Measurements from ENCODE around the gene LEF1.

The LEF1 gene

DNA sequence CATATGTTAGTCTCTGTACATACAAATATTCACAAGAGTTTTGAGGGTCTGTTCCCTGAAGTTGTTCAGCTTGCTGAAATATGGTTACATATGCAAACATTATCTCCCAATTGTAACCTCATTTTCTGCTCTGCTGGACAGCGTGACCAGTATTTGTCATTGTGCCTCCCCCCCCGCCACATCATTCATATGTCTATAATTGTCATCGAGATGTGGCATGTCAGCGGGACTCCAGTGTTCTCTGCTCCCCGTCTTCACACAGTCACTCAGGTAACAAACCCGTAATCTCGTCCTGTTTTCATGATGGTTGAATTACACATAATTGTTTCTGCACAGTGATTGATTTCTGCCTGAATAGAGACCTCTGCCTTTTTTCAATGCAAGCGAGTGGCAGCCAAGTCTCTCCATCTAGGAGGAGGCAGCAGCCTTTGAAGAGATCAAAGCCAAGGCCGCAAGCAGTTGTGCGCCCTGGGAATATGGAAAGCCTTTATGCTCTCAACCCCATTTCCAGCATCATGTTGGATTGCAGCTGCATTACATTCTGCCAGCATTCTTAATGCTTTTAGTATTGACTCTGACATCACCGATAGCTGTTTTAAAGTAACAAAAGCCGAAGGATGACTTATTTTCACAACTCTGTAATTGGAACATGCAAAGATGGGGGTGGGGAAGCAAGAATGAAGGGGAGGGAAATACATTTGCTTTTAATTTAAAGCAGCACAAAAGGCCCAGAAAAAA, 27.4 kb downstream of the LEF1 start:
- in situ Hi-C loops (cut with MboI; ENCODE audit: low sequenced_read_pairs, unreplicated experiment) = no loop called here
- TF ChIP-seq, protein P1, sequence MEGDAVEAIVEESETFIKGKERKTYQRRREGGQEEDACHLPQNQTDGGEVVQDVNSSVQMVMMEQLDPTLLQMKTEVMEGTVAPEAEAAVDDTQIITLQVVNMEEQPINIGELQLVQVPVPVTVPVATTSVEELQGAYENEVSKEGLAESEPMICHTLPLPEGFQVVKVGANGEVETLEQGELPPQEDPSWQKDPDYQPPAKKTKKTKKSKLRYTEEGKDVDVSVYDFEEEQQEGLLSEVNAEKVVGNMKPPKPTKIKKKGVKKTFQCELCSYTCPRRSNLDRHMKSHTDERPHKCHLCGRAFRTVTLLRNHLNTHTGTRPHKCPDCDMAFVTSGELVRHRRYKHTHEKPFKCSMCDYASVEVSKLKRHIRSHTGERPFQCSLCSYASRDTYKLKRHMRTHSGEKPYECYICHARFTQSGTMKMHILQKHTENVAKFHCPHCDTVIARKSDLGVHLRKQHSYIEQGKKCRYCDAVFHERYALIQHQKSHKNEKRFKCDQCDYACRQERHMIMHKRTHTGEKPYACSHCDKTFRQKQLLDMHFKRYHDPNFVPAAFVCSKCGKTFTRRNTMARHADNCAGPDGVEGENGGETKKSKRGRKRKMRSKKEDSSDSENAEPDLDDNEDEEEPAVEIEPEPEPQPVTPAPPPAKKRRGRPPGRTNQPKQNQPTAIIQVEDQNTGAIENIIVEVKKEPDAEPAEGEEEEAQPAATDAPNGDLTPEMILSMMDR (IDR thresholded peaks at IDR 0.05; ENCODE audit: borderline replicate concordance, control extremely low read depth, extremely low read depth, insufficient read depth, missing control alignments) = no peak
- peak; percentile 26 for DNase-seq (ENCODE audit: low spot score)

DNA sequence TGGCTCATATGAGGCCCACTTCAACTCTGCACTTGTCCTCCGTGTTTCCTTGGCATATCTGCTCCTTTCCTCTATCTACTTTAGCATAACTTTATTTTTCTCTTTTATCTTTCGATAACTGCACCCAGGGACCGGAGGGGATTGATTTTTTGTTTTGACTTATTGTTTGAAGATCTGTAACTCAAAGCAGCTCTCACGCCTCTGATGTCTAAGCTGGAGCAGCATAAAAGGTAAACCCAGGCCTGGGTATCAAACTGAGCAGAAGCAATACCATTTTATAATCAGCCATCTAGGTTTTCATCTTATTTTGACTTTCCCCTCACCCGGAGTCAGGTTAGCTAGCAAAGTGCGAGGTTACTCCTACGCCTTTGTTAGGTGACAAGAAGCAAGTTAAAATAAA, 28.4 kb downstream of the LEF1 start:
- in situ Hi-C loops (cut with MboI; ENCODE audit: low sequenced_read_pairs, unreplicated experiment) = no loop called here
- TF ChIP-seq, protein P1 (IDR thresholded peaks at IDR 0.05; ENCODE audit: borderline replicate concordance, control extremely low read depth, extremely low read depth, insufficient read depth, missing control alignments) = no peak

DNA sequence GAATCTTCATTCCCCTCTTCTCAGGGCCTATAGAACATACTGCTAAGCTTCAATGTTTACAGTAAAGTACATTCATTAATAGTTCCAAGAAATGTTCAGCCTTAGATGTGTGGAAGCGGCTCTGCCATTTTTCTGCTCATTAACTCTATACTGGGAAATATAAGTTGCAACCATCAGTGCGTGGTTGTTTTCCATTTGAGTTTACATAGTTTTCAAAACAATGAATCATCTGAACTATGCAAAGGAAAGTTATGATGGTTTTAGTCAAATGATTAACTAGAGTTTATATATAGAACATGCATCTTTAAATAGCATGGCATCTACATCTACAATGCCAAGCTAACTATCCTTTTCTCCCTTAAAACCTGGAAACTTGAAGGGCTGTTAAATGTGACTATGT, 29.6 kb downstream of the LEF1 start:
- in situ Hi-C loops (cut with MboI; ENCODE audit: low sequenced_read_pairs, unreplicated experiment) = no loop called here
- TF ChIP-seq, protein P1 (IDR thresholded peaks at IDR 0.05; ENCODE audit: borderline replicate concordance, control extremely low read depth, extremely low read depth, insufficient read depth, missing control alignments) = no peak
- no peak for DNase-seq (ENCODE audit: low spot score)

More for the DNA sequence above, 28.4 kb downstream of the LEF1 start:
- DNase-seq (ENCODE audit: low spot score) = no peak

DNA sequence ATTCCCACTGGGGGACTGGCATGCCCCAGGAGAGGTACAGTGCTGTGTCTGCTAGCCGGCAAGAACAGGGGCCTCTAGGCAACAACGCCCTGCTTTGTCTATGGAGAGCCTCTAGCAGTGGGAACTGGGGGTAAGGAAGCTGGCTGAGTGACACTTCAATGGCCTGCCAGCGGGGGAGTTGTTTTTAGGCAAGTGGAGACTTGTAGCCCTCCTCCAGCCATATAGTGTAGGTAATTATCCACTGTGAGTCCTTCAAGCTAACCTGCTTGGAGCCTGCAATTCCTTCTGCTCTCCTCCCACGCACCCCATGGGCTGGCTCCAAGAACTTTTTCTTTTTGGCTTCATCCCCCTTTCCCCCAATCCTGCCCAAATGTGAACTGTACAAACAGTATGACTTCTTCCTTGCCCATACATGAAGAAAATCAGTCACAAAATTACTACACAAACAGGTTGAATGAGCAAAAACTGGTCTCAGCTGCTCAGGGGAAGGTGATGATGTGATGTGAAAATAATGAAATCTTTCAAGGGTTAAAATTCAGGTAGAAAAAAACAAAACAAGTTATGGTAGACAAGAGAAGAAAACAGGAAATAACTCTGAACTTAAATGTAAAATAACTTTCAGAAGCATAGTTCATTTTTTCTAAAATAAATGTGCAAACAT, 33.1 kb downstream of the LEF1 start:
- TF ChIP-seq, protein P1 (IDR thresholded peaks at IDR 0.05; ENCODE audit: borderline replicate concordance, control extremely low read depth, extremely low read depth, insufficient read depth, missing control alignments) = no peak
- no peak for DNase-seq (ENCODE audit: low spot score)

DNA sequence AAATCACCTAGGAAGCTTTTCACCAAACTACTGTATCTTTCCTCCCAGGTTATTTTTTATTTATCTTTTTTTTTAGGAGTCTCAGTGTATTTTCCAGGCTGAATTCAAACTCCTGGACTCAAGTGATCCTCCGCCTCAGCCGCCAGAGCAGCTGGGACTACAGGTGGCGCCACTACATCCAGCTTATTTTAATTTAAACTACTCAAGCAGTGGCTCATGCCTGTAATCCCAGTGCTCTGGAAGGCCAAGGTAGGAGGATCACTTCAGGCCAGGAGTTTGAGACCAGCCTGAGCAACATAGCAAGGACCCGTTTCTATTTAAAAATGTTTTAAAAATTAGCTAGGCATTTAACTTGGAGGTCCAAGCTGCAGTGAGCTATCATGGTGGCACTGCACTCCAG, 37.8 kb downstream of the LEF1 start:
- TF ChIP-seq, protein P1 (IDR thresholded peaks at IDR 0.05; ENCODE audit: borderline replicate concordance, control extremely low read depth, extremely low read depth, insufficient read depth, missing control alignments) = no peak
- in situ Hi-C loops (cut with MboI; ENCODE audit: low sequenced_read_pairs, unreplicated experiment) = no loop called here
- DNase-seq (ENCODE audit: low spot score) = no peak

More for the DNA sequence above, 33.1 kb downstream of the LEF1 start:
- in situ Hi-C loops (cut with MboI; ENCODE audit: low sequenced_read_pairs, unreplicated experiment) = no loop called here

DNA sequence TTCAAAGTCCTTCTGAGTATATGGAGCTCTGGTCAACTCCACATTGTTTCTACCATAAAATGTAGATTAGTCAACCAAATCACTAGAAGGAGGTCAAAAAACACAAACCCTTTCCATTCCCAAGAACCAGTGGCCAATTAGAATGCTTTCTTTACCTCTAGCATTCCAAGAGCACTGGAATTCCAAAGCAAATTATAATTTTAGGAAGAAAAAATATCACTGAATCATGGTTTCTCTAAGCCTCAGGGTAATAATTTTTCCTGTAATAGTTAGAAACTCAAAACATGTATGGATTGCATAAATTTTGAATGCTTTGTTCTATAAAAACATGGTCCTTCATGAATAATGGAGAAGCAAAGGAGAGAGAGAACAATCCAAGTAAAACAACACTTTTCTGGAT, 39.5 kb downstream of the LEF1 start:
- TF ChIP-seq, protein P1 (IDR thresholded peaks at IDR 0.05; ENCODE audit: borderline replicate concordance, control extremely low read depth, extremely low read depth, insufficient read depth, missing control alignments) = no peak
- no peak for DNase-seq (ENCODE audit: low spot score)
- in situ Hi-C loops (cut with MboI; ENCODE audit: low sequenced_read_pairs, unreplicated experiment) = no loop called here
